ENCODE measurements around the gene NOP16. TPM values are rescaled to one million over a fixed set of nuclear protein-coding genes. Genes with fewer than 3 reads are reported as not detected.

NOP16 gene
- polyA plus RNA-seq, 1 experiment: 36.8 TPM

DNA sequence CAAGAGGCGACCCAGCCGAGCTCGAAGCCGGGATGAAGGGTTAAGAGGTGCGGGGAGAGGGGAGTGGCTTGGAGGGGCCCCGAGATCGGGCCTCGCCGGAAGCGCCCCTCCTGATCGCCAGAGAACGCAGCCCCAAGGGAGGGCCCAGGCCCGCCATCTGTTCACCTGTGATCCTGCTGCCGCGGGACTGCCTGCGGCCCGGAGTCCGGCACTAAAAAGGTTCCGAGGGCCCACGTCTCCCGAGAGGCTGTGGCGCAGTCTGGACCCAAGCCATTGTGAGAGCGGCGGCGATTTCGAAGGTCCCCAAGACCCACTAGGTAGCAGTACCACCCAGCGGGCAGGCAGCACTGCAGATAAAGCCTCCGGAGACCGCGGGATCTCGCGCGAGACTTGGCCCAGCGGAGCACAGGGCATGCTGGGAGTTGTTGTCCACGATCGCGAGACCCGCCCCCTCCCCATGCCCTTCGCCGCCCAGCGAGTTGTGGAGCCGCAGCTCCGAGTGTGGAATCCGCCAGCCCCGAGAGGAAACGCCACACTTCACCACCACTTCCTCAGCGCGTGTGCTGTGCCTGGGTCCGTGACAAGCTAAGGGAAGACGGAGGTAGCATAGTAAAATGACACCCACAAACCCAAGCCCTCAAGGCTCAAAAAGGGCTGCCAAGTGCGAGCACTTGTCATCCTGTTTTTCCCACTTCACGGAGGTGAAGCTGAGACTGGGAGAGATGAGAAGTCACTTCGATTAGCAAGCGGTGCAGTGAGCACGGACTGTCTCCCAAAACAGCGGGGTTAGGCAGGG is 26.8 kb downstream of the NOP16 start, which contains the start of gene KIAA1191:
Gene KIAA1191 (minus strand): TSS at position 328 of the 796 bp plus-strand sequence. CDS start 2,256 bp downstream, outside the sequence.
- Histone ChIP-seq H3K4me3 (ENCODE audit: low read depth, low read length) (peak within 1 kb of the TSS; percentile 91), H3K36me3 (ENCODE audit: control insufficient read depth, insufficient read depth, low read length) (no peaks in the 10 kb centered on the region; the same call in 1 of the 2 replicates), H3K27me3 (ENCODE audit: control insufficient read depth, insufficient read depth, low read length) (no peaks in the 10 kb centered on the region)
- TF ChIP-seq, protein P1, sequence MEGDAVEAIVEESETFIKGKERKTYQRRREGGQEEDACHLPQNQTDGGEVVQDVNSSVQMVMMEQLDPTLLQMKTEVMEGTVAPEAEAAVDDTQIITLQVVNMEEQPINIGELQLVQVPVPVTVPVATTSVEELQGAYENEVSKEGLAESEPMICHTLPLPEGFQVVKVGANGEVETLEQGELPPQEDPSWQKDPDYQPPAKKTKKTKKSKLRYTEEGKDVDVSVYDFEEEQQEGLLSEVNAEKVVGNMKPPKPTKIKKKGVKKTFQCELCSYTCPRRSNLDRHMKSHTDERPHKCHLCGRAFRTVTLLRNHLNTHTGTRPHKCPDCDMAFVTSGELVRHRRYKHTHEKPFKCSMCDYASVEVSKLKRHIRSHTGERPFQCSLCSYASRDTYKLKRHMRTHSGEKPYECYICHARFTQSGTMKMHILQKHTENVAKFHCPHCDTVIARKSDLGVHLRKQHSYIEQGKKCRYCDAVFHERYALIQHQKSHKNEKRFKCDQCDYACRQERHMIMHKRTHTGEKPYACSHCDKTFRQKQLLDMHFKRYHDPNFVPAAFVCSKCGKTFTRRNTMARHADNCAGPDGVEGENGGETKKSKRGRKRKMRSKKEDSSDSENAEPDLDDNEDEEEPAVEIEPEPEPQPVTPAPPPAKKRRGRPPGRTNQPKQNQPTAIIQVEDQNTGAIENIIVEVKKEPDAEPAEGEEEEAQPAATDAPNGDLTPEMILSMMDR (IDR thresholded peaks at IDR 0.05; ENCODE audit: insufficient read depth, low read depth, low read length): peak; percentile 29
- CTCF ChIA-PET: interaction anchor here (0.7 to 1.1 kb wide), 3 partner anchors 18 to 54 kb away, joined by 3 to 6 read pairs (median 3); partner anchors contain the start of gene CLTB
- POLR2A ChIA-PET: no interaction called here
- DNase-seq (ENCODE audit: low read depth): peak; percentile 61

DNA sequence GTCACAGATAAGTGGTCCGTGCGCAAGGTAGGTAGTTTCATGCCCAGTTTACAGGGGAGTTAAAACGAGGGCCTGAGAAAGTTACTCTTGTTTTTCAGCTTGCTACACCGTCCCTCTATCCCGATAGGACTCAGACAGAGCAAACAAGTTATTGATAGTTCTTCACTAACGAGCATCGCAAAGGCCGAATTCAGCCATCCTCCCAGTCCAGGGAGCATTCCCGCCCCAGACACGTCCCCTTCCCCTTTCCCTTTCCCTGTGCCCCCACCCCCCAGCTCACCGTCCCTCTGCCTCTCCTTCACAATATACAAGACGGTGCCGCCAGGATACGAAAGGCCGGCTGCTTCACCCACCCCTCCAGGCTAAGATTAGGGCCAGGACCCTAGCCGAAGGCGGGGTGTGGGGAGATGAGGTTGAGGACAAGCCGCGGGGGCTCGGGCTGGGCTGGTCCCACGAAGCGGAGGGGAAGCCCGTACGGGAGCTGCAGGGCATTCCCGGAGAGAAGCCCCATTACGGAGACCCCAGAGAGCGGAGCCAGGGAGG is 27.4 kb downstream of the NOP16 start:
- ChIA-PET POLR2A (no interaction called here), CTCF (interaction anchor here (0.6 to 1.1 kb wide), 3 partner anchors 17 to 209 kb away, joined by 3 to 6 read pairs (median 3); no protein-coding TSS in a partner anchor)
- H3K27me3 ChIP-seq (ENCODE audit: control insufficient read depth, insufficient read depth, low read length): no peaks in the 10 kb centered on the region
- peak overlapping the region; percentile 91 for H3K4me3 ChIP-seq (ENCODE audit: low read depth, low read length)
- no peak for DNase-seq (ENCODE audit: low read depth)
- TF ChIP-seq, protein P1 (IDR thresholded peaks at IDR 0.05; ENCODE audit: insufficient read depth, low read depth, low read length): no peak
- H3K36me3 ChIP-seq (ENCODE audit: control insufficient read depth, insufficient read depth, low read length): peaks cover 2% of the 10 kb centered on the region

DNA sequence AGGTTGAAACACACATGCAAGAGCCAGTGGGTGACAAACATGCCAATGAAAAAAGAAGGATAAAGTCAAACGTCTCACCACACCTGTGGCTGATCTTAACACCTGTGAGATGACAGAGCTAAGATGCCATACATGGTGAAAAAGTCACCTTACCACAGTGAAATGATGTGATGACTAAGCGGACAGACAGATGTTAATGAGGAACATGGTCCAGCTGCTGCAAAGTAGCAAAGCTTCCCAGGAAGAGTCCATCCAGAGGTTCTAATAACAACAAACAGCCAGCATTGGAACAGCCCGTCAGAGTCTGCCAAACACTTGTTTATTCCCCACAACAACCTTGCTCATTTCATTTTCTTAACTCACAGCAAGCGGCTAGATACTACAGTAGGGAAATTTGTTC is 28.7 kb downstream of the NOP16 start:
- CTCF ChIA-PET: no interaction called here
- no peak overlapping the region for H3K4me3 ChIP-seq (ENCODE audit: low read depth, low read length)

DNA sequence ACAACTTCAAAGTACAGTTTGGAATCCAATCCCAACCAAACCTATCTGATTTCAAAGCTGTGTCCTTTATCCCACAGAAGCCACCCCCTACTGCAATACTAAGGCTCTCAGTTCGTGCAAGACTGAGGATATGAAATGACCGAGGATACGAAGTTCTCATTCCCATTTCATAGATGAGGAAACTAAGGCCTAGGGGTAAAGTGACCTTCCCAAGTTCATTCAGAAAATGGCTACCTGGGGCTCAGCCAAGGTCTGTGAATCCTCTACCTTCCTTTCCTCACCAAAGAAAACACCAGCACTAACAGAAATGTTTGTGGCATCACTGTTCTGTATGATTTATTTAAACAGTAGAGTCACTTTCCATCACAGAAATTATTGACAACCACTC is 32.2 kb downstream of the NOP16 start:
- ChIA-PET CTCF (interaction anchor here (0.6 to 1.4 kb wide), 3 partner anchors 16 to 36 kb away, joined by 3 read pairs; no protein-coding TSS in a partner anchor), POLR2A (no interaction called here)
- Histone ChIP-seq H3K27me3 (ENCODE audit: control insufficient read depth, insufficient read depth, low read length) (no peaks in the 10 kb centered on the region), H3K36me3 (ENCODE audit: control insufficient read depth, insufficient read depth, low read length) (peaks cover 20% of the 10 kb centered on the region), H3K4me3 (ENCODE audit: low read depth, low read length) (no peak overlapping the region)
- TF ChIP-seq, protein P1 (IDR thresholded peaks at IDR 0.05; ENCODE audit: insufficient read depth, low read depth, low read length): no peak
- DNase-seq (ENCODE audit: low read depth): no peak

More for the DNA sequence above, 28.7 kb downstream of the NOP16 start:
- Histone ChIP-seq H3K36me3 (ENCODE audit: control insufficient read depth, insufficient read depth, low read length) (peaks cover 5% of the 10 kb centered on the region), H3K27me3 (ENCODE audit: control insufficient read depth, insufficient read depth, low read length) (no peaks in the 10 kb centered on the region)
- DNase-seq (ENCODE audit: low read depth): no peak
- TF ChIP-seq, protein P1 (IDR thresholded peaks at IDR 0.05; ENCODE audit: insufficient read depth, low read depth, low read length): no peak
- POLR2A ChIA-PET: no interaction called here
